HCT116 (cell line): ENCODE data around the gene THUMPD3.
A peak's percentile ranks its signal among the peaks of the same experiment; 100 is the strongest.

Source experiments
- ATF3 ChIP-seq: IDR thresholded peaks from 2 replicates; pipeline ENCODE4 v1.6.1; 2012
- CTCF ChIP-seq, 3 experiments: fragments of 200-600 bp in 1 of 3; sonication (generic) in 1 of 3; IDR thresholded peaks in 2 of 3; conservative IDR thresholded peaks in 1 of 3; 2 replicates each; pipeline ENCODE4 v1.5.1; 2012 to 2017; ENCODE audit warnings: low read depth in 2 of 3, low read length in 2 of 3, antibody characterized with exemption in 1 of 3, borderline replicate concordance in 1 of 3, control low read depth in 1 of 3, mild to moderate bottlenecking in 1 of 3, mixed read lengths in 1 of 3, mixed run types in 1 of 3, moderate library complexity in 1 of 3; ENCODE audit not compliant: insufficient read depth in 1 of 3
- EZH2 ChIP-seq: fragments of 200-600 bp; sonication (generic); IDR thresholded peaks from 2 replicates; pipeline ENCODE4 v1.6.1; 2017; ENCODE audit warnings: antibody characterized with exemption, mixed run types
- MAX ChIP-seq: IDR thresholded peaks from 2 replicates; pipeline ENCODE4 v1.6.1; 2012
- POLR2A ChIP-seq: IDR thresholded peaks from 2 replicates; pipeline ENCODE4 v1.7.0; 2011; ENCODE audit warnings: borderline replicate concordance; ENCODE audit not compliant: insufficient read depth, insufficient read length; ENCODE audit errors: extremely low read depth
- SP1 ChIP-seq: IDR thresholded peaks from 2 replicates; pipeline ENCODE4 v1.6.1; 2012; ENCODE audit warnings: low read depth
- YY1 ChIP-seq: IDR thresholded peaks from 2 replicates; pipeline ENCODE4 v1.6.1; 2011; ENCODE audit warnings: low read length, low read depth, moderate library complexity, mild to moderate bottlenecking; ENCODE audit not compliant: insufficient replicate concordance; ENCODE audit errors: extremely low read depth
- ZNF274 ChIP-seq: fragments of 200-500 bp; sonication (Bioruptor generic); IDR thresholded peaks from 2 replicates; pipeline ENCODE4 v1.6.1; 2014; ENCODE audit warnings: mild to moderate bottlenecking, low read depth, low read length, inconsistent platforms

GRCh38 chr3:9340472-9340902 lies 22.4 kb upstream of the THUMPD3 start:
- TF ChIP-seq CTCF (IDR thresholded peaks at IDR 0.05 in 2 of 3, conservative IDR thresholded peaks at IDR 0.05 in 1 of 3; ENCODE audit: borderline replicate concordance in 1 of 3, insufficient read depth in 1 of 3, low read depth in 2 of 3, low read length in 2 of 3) = no peak
- no peak for TF ChIP-seq POLR2A
- no peak for TF ChIP-seq EZH2
- peak; percentile 61 for TF ChIP-seq SP1
- TF ChIP-seq YY1 = no peak
- no peak for TF ChIP-seq ATF3
- TF ChIP-seq ZNF274 = no peak
- peak; percentile 30; the same call in 1 of the 2 replicates for TF ChIP-seq MAX
